ENCODE results near the gene GUSB.
"Not testable (repeated sequence)": the region's sequence is repeated elsewhere in the genome, so short reads cannot be mapped to it uniquely, and the experiment has no call there.

GUSB gene

DNA sequence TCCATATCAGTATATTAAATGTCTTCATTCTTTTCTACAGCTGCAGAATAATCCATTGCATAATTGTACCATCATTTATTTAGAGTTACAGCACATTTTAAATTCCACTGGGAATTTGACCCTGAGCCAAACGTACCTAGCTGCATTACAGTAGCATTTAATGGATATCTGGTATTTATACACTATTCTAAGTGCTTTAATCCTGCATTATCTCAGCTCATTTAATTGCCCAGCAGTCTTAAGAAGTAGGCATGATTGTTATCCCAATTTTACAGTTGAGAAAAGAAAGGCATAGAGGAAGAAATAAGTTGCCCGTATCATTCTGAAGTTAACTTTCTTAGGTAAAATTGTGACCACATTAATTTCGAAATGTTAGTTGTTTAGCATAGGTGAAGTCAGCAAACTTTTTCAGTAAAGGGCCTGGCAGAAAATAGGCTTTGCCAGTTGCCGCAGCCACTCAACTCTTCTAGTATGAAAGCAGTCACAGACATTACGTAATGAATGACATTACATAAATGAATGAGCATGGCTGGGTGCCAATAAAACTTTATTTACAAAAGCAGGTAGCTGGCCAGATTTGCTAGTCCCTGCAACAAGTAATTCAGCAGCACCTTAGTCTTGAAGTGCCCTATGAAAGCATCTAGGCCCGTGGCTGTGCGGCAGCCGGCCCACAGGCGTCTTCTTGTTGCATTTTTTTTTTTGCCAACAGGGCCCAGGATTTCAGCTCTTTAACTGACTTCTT is 30.0 kb downstream of the GUSB start:
- Histone ChIP-seq H4K20me1 (peaks cover 0 to 51% (median 0%) of the 10 kb centered on the region in 11 experiments; a peak in 7 of 22 replicates), H3K4me2 (peak overlapping the region in 3 of 11 experiments; percentile 27 to 38 (median 31); a peak in 3 of 22 replicates), H3K4me3 (no peak overlapping the region), H3K27me3 (no peaks in the 10 kb centered on the region), H3K9me3 (replicated peaks in 1 of 11) (no peaks in the 10 kb centered on the region), H3K27ac (no peak overlapping the region), H3K4me1 (peaks cover 0 to 17% (median 13%) of the 10 kb centered on the region in 10 experiments; a peak in 15 of 20 replicates), H3K9ac (no peak overlapping the region), H3K36me3 (peaks cover 35 to 75% (median 49%) of the 10 kb centered on the region in 11 experiments)
- peak in 3 of 11 experiments; percentile 36 to 51 (median 38); a peak in 2 of 22 replicates for TF ChIP-seq Cebpa-rat (IDR thresholded peaks at IDR 0.05)

DNA sequence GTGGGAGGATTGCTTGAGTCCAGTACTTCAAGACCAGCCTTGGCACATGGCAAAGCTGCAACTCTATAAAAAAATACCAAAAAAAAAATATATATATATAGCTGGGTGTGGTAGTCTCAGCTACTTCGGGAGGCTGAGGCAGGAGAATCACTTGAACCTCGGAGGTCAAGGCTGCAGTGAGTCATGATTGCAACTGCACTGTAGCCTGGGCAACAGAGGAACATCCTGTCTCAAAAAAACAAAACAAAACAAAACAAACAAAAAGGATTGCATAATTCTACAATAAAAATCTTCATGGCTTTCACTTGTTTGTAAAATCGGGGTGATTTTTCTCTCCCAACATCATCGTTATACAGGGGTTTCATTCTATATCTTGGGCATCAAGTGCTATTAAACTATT is 35.1 kb downstream of the GUSB start:
- Histone ChIP-seq H4K20me1 (peaks cover 0 to 57% (median 0%) of the 10 kb centered on the region in 11 experiments; a peak in 8 of 22 replicates), H3K4me2 (no peak overlapping the region)
- no peak for TF ChIP-seq Cebpa-rat (IDR thresholded peaks at IDR 0.05)

DNA sequence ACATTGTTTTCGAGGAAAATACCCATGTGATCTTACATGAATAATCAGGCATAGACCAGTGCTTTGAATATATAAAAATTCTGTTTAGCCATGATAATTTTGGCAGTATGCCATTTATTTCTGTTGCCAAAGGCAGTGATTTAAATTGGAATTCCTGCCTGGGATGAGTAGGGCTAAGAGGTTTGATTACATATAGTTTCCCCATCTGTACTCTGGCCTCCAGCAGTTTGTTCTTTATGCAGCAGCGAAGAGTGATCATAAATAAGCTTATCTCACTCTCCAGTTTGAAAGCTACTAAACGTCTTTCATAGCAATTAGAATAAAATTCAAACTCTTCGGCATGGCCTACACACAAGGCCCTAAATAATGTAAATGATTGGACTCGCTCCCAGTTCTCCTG is 36.2 kb downstream of the GUSB start:
- not testable (repeated sequence) for H3K9ac ChIP-seq; H3K4me1 ChIP-seq; H3K4me3 ChIP-seq; H3K27me3 ChIP-seq; H3K4me2 ChIP-seq; H3K9me3 ChIP-seq (replicated peaks in 1 of 11); H3K27ac ChIP-seq
- peaks cover 6 to 38% (median 15%) of the 10 kb centered on the region in 11 experiments; a peak in 14 of 22 replicates for H3K36me3 ChIP-seq
- peaks cover 0 to 57% (median 4%) of the 10 kb centered on the region in 11 experiments; a peak in 9 of 22 replicates for H4K20me1 ChIP-seq

More for the DNA sequence above, 35.1 kb downstream of the GUSB start:
- Histone ChIP-seq H3K4me1 (peaks cover 0 to 8% (median under 1%) of the 10 kb centered on the region in 10 experiments; a peak in 9 of 20 replicates), H3K36me3 (peaks cover 0 to 34% (median 12%) of the 10 kb centered on the region in 11 experiments; a peak in 10 of 22 replicates), H3K9ac (no peak overlapping the region), H3K4me3 (no peak overlapping the region), H3K9me3 (replicated peaks in 1 of 11) (no peaks in the 10 kb centered on the region), H3K27me3 (no peaks in the 10 kb centered on the region), H3K27ac (peak overlapping the region in 1 of 11 experiments; percentile 54; a peak in 1 of 22 replicates)

- no peak overlapping the region for H3K27ac ChIP-seq
- peaks cover 17 to 75% (median 54%) of the 10 kb centered on the region in 11 experiments; a peak in 20 of 22 replicates for H3K36me3 ChIP-seq
- no peaks in the 10 kb centered on the region for H3K4me1 ChIP-seq
- H4K20me1 ChIP-seq: peaks cover 0 to 85% (median 6%) of the 10 kb centered on the region in 11 experiments; a peak in 8 of 22 replicates
- no peak for TF ChIP-seq Cebpa-rat (IDR thresholded peaks at IDR 0.05)
- no peaks in the 10 kb centered on the region for H3K27me3 ChIP-seq
- H3K9me3 ChIP-seq (replicated peaks in 1 of 11): peaks cover 0 to 15% (median 11%) of the 10 kb centered on the region in 11 experiments; a peak in 13 of 22 replicates
- H3K4me3 ChIP-seq: no peak overlapping the region
- no peak overlapping the region for H3K4me2 ChIP-seq
- no peak overlapping the region for H3K9ac ChIP-seq
Observed at GRCh38 chr7:65938336-65938895, 43.6 kb downstream of the GUSB start.

GRCh38 chr7:65937296-65937695 is 44.7 kb downstream of the GUSB start:
- no peak for TF ChIP-seq Cebpa-rat (IDR thresholded peaks at IDR 0.05)
- Histone ChIP-seq H3K4me3 (no peak overlapping the region), H3K27ac (no peak overlapping the region), H3K4me2 (no peak overlapping the region), H3K9me3 (replicated peaks in 1 of 11) (peaks cover 0 to 15% (median 11%) of the 10 kb centered on the region in 11 experiments; a peak in 13 of 22 replicates), H3K27me3 (no peaks in the 10 kb centered on the region), H4K20me1 (peaks cover 0 to 89% (median 6%) of the 10 kb centered on the region in 11 experiments; a peak in 10 of 22 replicates), H3K9ac (no peak overlapping the region), H3K4me1 (no peaks in the 10 kb centered on the region), H3K36me3 (peaks cover 17 to 73% (median 53%) of the 10 kb centered on the region in 11 experiments; a peak in 20 of 22 replicates)

DNA sequence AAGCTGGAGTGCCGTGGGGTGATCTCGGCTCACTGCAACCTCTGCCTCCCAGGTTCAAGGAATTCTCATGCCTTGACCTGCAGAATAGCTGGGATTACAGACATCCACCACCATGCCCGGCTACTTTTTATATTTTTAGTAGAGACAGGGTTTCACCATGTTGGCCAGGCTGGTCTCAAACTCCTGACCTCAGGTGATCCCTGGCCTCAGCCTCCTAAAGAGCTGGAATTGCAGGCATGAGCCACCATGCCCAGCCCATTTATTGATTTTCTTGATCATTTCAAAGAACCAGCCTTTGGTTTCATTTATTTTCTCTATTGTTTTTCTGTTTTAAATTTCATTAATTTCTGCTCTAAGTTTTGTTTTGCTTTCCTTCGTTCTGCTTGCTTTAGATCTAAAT is 50.3 kb downstream of the GUSB start:
- H3K27me3 ChIP-seq: no peaks in the 10 kb centered on the region
- no peak overlapping the region for H3K9ac ChIP-seq
- no peaks in the 10 kb centered on the region for H3K4me1 ChIP-seq
- peaks cover 0 to 91% (median 49%) of the 10 kb centered on the region in 11 experiments; a peak in 15 of 22 replicates for H4K20me1 ChIP-seq
- H3K27ac ChIP-seq: no peak overlapping the region
- no peak for TF ChIP-seq Cebpa-rat (IDR thresholded peaks at IDR 0.05)
- H3K4me2 ChIP-seq: no peak overlapping the region
- peaks cover 0 to 26% (median 18%) of the 10 kb centered on the region in 11 experiments; a peak in 17 of 22 replicates for H3K36me3 ChIP-seq
- peaks cover 0 to 17% (median 11%) of the 10 kb centered on the region in 11 experiments; a peak in 13 of 22 replicates for H3K9me3 ChIP-seq (replicated peaks in 1 of 11)
- no peak overlapping the region for H3K4me3 ChIP-seq

GRCh38 chr7:65927489-65928448 is 54.2 kb downstream of the GUSB start:
- Histone ChIP-seq H3K27me3 (no peaks in the 10 kb centered on the region), H3K36me3 (peaks cover 0 to 50% (median 25%) of the 10 kb centered on the region in 11 experiments; a peak in 18 of 22 replicates), H3K9ac (no peak overlapping the region), H4K20me1 (peaks cover 0 to 97% (median 66%) of the 10 kb centered on the region in 11 experiments; a peak in 16 of 22 replicates), H3K4me1 (0 out of 20 replicates have a peak, but pooled peaks cover 0 to 5% (median 0%) of the 10 kb centered on the region in 10 experiments), H3K27ac (no peak overlapping the region), H3K4me2 (no peak overlapping the region), H3K9me3 (replicated peaks in 1 of 11) (peaks cover 0 to 4% (median 0%) of the 10 kb centered on the region in 11 experiments; a peak in 1 of 22 replicates), H3K4me3 (no peak overlapping the region)
- TF ChIP-seq Cebpa-rat (IDR thresholded peaks at IDR 0.05): no peak

GRCh38 chr7:65926588-65926987 is 55.4 kb downstream of the GUSB start:
- H3K4me2 ChIP-seq: no peak overlapping the region
- H4K20me1 ChIP-seq: peaks cover 0 to 97% (median 58%) of the 10 kb centered on the region in 11 experiments; a peak in 15 of 22 replicates
- H3K4me1 ChIP-seq: 0 out of 20 replicates have a peak, but pooled peaks cover 0 to 5% (median 0%) of the 10 kb centered on the region in 10 experiments
- H3K27me3 ChIP-seq: no peaks in the 10 kb centered on the region
- no peak for TF ChIP-seq Cebpa-rat (IDR thresholded peaks at IDR 0.05)
- H3K27ac ChIP-seq: no peak overlapping the region
- no peaks in the 10 kb centered on the region; a peak in 1 of 22 replicates for H3K9me3 ChIP-seq (replicated peaks in 1 of 11)
- peaks cover 0 to 55% (median 23%) of the 10 kb centered on the region in 11 experiments; a peak in 18 of 22 replicates for H3K36me3 ChIP-seq
- no peak overlapping the region for H3K9ac ChIP-seq
- no peak overlapping the region for H3K4me3 ChIP-seq
